Mucosa of rectum (tissue), 2 donors: Measurements from ENCODE around the gene CLEC18A.
A peak's percentile ranks its signal among the peaks of the same experiment; 100 is the strongest.

Experiments used
- H3K27ac ChIP-seq, 2 donors: one replicate each; pipeline ENCODE4 v1.7.0; 2013; ENCODE audit warnings: inconsistent platforms in 2 of 2, low read depth in 2 of 2, low read length in 2 of 2
- H3K27me3 ChIP-seq, 2 donors: one replicate each; pipeline ENCODE4 v1.7.0; 2013; ENCODE audit warnings: low read length in 2 of 2; ENCODE audit not compliant: control insufficient read depth in 2 of 2, insufficient read depth in 2 of 2
- H3K36me3 ChIP-seq, 2 donors: one replicate each; pipeline ENCODE4 v1.7.0; 2013; ENCODE audit warnings: low read length in 2 of 2; ENCODE audit not compliant: control insufficient read depth in 2 of 2, insufficient read depth in 2 of 2
- H3K4me1 ChIP-seq, 2 donors: one replicate each; pipeline ENCODE4 v1.7.0; 2013; ENCODE audit warnings: low read length in 2 of 2, mild to moderate bottlenecking in 1 of 2; ENCODE audit not compliant: control insufficient read depth in 2 of 2, insufficient read depth in 2 of 2
- H3K4me3 ChIP-seq, 2 donors: one replicate each; pipeline ENCODE4 v1.7.0; 2013; ENCODE audit warnings: low read length in 2 of 2
- H3K9ac ChIP-seq, 2 donors: one replicate each; pipeline ENCODE4 v1.7.0; 2013; ENCODE audit warnings: low read length in 2 of 2, low read depth in 1 of 2, mild to moderate bottlenecking in 1 of 2
- H3K9me3 ChIP-seq, 2 donors: one replicate each; pipeline ENCODE4 v1.7.0; 2013; ENCODE audit warnings: low read length in 2 of 2; ENCODE audit not compliant: control insufficient read depth in 2 of 2
- donor health status: healthy.
- donor health status: Normal muscosa, but diverticular disease.

CLEC18A gene

GRCh38 chr16:69917739-69918138 is 33.4 kb upstream of the CLEC18A start:
- Histone ChIP-seq H3K27me3 (no peaks in the 10 kb centered on the region), H3K4me1 (no peaks in the 10 kb centered on the region), H3K4me3 (no peak overlapping the region), H3K9ac (no peak overlapping the region), H3K27ac (no peak overlapping the region), H3K36me3 (peaks cover 6 to 20% of the 10 kb centered on the region in 2 donors), H3K9me3 (no peaks in the 10 kb centered on the region)

- Histone ChIP-seq H3K9ac (no peak overlapping the region), H3K27ac (no peak overlapping the region), H3K4me1 (no peaks in the 10 kb centered on the region), H3K9me3 (no peaks in the 10 kb centered on the region), H3K36me3 (peaks cover 6 to 20% of the 10 kb centered on the region in 2 donors), H3K27me3 (no peaks in the 10 kb centered on the region), H3K4me3 (no peak overlapping the region)
Measured at GRCh38 chr16:69918241-69918640, 32.9 kb upstream of the CLEC18A start.

GRCh38 chr16:69921127-69921526 is 30.0 kb upstream of the CLEC18A start:
- H3K4me3 ChIP-seq, result no peak overlapping the region
- H3K27me3 ChIP-seq, result no peaks in the 10 kb centered on the region
- H3K9me3 ChIP-seq, result no peaks in the 10 kb centered on the region
- no peak overlapping the region for H3K9ac ChIP-seq
- H3K36me3 ChIP-seq, result peaks cover 13 to 23% of the 10 kb centered on the region in 2 donors
- no peaks in the 10 kb centered on the region for H3K4me1 ChIP-seq
- H3K27ac ChIP-seq, result no peak overlapping the region

GRCh38 chr16:69922200-69922599 is 28.9 kb upstream of the CLEC18A start:
- H3K4me3 ChIP-seq, result no peak overlapping the region
- no peak overlapping the region for H3K27ac ChIP-seq
- peaks cover 20 to 26% of the 10 kb centered on the region in 2 donors for H3K36me3 ChIP-seq
- no peaks in the 10 kb centered on the region for H3K27me3 ChIP-seq
- H3K9ac ChIP-seq, result no peak overlapping the region
- H3K9me3 ChIP-seq, result no peaks in the 10 kb centered on the region
- no peaks in the 10 kb centered on the region for H3K4me1 ChIP-seq

- no peak overlapping the region for H3K4me3 ChIP-seq
- H3K36me3 ChIP-seq, result peaks cover 19 to 20% of the 10 kb centered on the region in 2 donors
- H3K4me1 ChIP-seq, result no peaks in the 10 kb centered on the region
- H3K27me3 ChIP-seq, result no peaks in the 10 kb centered on the region
- no peak overlapping the region for H3K27ac ChIP-seq
- H3K9me3 ChIP-seq, result no peaks in the 10 kb centered on the region
- H3K9ac ChIP-seq, result no peak overlapping the region
Measured at GRCh38 chr16:69924041-69924775, 26.9 kb upstream of the CLEC18A start.

- Histone ChIP-seq H3K27me3 (no peaks in the 10 kb centered on the region), H3K4me3 (no peak overlapping the region), H3K9ac (peak overlapping the region in 1 of 2 donors; percentile 36), H3K4me1 (no peaks in the 10 kb centered on the region), H3K9me3 (no peaks in the 10 kb centered on the region), H3K36me3 (peaks cover 22 to 25% of the 10 kb centered on the region in 2 donors), H3K27ac (peak overlapping the region; percentile 43 to 68)
Measured at GRCh38 chr16:69924777-69925191, 26.4 kb upstream of the CLEC18A start.

- H3K27ac ChIP-seq, result no peak overlapping the region
- H3K4me1 ChIP-seq, result no peaks in the 10 kb centered on the region
- H3K36me3 ChIP-seq, result peaks cover 26 to 29% of the 10 kb centered on the region in 2 donors
- peak overlapping the region in 1 of 2 donors; percentile 36 for H3K9ac ChIP-seq
- no peaks in the 10 kb centered on the region for H3K9me3 ChIP-seq
- H3K27me3 ChIP-seq, result no peaks in the 10 kb centered on the region
- no peak overlapping the region for H3K4me3 ChIP-seq
Measured at GRCh38 chr16:69925311-69925710, 25.8 kb upstream of the CLEC18A start.

GRCh38 chr16:69926241-69926640 is 24.9 kb upstream of the CLEC18A start:
- Histone ChIP-seq H3K4me1 (no peaks in the 10 kb centered on the region), H3K36me3 (peaks cover 27 to 34% of the 10 kb centered on the region in 2 donors), H3K9ac (no peak overlapping the region), H3K27ac (no peak overlapping the region), H3K27me3 (no peaks in the 10 kb centered on the region), H3K9me3 (no peaks in the 10 kb centered on the region), H3K4me3 (no peak overlapping the region)

- Histone ChIP-seq H3K9ac (no peak overlapping the region), H3K27me3 (no peaks in the 10 kb centered on the region)
Measured at GRCh38 chr16:69927056-69927757, 23.9 kb upstream of the CLEC18A start.

GRCh38 chr16:69928856-69929400 is 22.2 kb upstream of the CLEC18A start:
- Histone ChIP-seq H3K9me3 (no peaks in the 10 kb centered on the region), H3K4me1 (no peaks in the 10 kb centered on the region), H3K27ac (no peak overlapping the region), H3K9ac (no peak overlapping the region), H3K4me3 (no peak overlapping the region), H3K36me3 (peaks cover 45 to 51% of the 10 kb centered on the region in 2 donors), H3K27me3 (no peaks in the 10 kb centered on the region)

More at GRCh38 chr16:69927056-69927757, 23.9 kb upstream of the CLEC18A start:
- Histone ChIP-seq H3K27ac (no peak overlapping the region), H3K36me3 (peaks cover 29 to 36% of the 10 kb centered on the region in 2 donors), H3K4me1 (no peaks in the 10 kb centered on the region), H3K9me3 (no peaks in the 10 kb centered on the region), H3K4me3 (no peak overlapping the region)
